Amniotic stem cell (primary cell): ENCODE data around the gene COL4A4.
A peak's percentile ranks its signal among the peaks of the same experiment; 100 is the strongest.
"Not testable (repeated sequence)": the region's sequence is repeated elsewhere in the genome, so short reads cannot be mapped to it uniquely, and the experiment has no call there.

Experiments
- DNase-seq: peaks from one replicate; lab custom pipeline; 2025; lab: John Stamatoyannopoulos, UW

Gene COL4A4

GRCh38 chr2:227106845-227107759 is 56.9 kb downstream of the COL4A4 start:
- peak; percentile 59 for DNase-seq

GRCh38 chr2:227103583-227103982 is 60.4 kb downstream of the COL4A4 start:
- no peak for DNase-seq

- no peak for DNase-seq
These were observed 64.7 kb downstream of the COL4A4 start for GRCh38 chr2:227099340-227099739.

GRCh38 chr2:227098162-227098515 is 65.9 kb downstream of the COL4A4 start:
- DNase-seq = no peak

GRCh38 chr2:227097495-227098161 is 66.4 kb downstream of the COL4A4 start:
- DNase-seq = no peak

- DNase-seq = no peak
These were observed 68.7 kb downstream of the COL4A4 start for GRCh38 chr2:227095346-227095745.

GRCh38 chr2:227082286-227082685 is 81.7 kb downstream of the COL4A4 start:
- DNase-seq = no peak

- no peak for DNase-seq
These were observed 84.3 kb downstream of the COL4A4 start for GRCh38 chr2:227079726-227080125.

- DNase-seq = not testable (repeated sequence)
These were observed 98.9 kb downstream of the COL4A4 start for GRCh38 chr2:227065065-227065464.

GRCh38 chr2:227058888-227059399 is 105.1 kb downstream of the COL4A4 start:
- DNase-seq = no peak

- DNase-seq = no peak
These were observed 106.1 kb downstream of the COL4A4 start for GRCh38 chr2:227057743-227058447.

GRCh38 chr2:227057060-227057459 is 106.9 kb downstream of the COL4A4 start:
- no peak for DNase-seq

- no peak for DNase-seq
These were observed 110.0 kb downstream of the COL4A4 start for GRCh38 chr2:227054006-227054405.

GRCh38 chr2:227052879-227053278 is 111.1 kb downstream of the COL4A4 start:
- DNase-seq = no peak

- no peak for DNase-seq
These were observed 120.0 kb downstream of the COL4A4 start for GRCh38 chr2:227043981-227044380.

GRCh38 chr2:227038550-227039189 is 125.3 kb downstream of the COL4A4 start:
- DNase-seq = no peak

- DNase-seq = no peak
These were observed 127.5 kb downstream of the COL4A4 start for GRCh38 chr2:227036527-227036926.

GRCh38 chr2:227035711-227036367 is 128.2 kb downstream of the COL4A4 start:
- DNase-seq = no peak

- peak; percentile 3 for DNase-seq
These were observed 130.4 kb downstream of the COL4A4 start for GRCh38 chr2:227033471-227034148.

- DNase-seq = no peak
These were observed 132.6 kb downstream of the COL4A4 start for GRCh38 chr2:227031379-227031778.

- no peak for DNase-seq
These were observed 133.2 kb downstream of the COL4A4 start for GRCh38 chr2:227030789-227031188.
